GM12801 (cell line): ENCODE results near the gene C10orf120.

Experiments used
- TF ChIP-seq, protein P1 (sequence below): IDR thresholded peaks from one replicate; pipeline ENCODE4 v1.5.1; 2011; ENCODE audit warnings: control low read depth; ENCODE audit not compliant: insufficient read length; ENCODE audit errors: extremely low read depth

The C10orf120 gene

DNA sequence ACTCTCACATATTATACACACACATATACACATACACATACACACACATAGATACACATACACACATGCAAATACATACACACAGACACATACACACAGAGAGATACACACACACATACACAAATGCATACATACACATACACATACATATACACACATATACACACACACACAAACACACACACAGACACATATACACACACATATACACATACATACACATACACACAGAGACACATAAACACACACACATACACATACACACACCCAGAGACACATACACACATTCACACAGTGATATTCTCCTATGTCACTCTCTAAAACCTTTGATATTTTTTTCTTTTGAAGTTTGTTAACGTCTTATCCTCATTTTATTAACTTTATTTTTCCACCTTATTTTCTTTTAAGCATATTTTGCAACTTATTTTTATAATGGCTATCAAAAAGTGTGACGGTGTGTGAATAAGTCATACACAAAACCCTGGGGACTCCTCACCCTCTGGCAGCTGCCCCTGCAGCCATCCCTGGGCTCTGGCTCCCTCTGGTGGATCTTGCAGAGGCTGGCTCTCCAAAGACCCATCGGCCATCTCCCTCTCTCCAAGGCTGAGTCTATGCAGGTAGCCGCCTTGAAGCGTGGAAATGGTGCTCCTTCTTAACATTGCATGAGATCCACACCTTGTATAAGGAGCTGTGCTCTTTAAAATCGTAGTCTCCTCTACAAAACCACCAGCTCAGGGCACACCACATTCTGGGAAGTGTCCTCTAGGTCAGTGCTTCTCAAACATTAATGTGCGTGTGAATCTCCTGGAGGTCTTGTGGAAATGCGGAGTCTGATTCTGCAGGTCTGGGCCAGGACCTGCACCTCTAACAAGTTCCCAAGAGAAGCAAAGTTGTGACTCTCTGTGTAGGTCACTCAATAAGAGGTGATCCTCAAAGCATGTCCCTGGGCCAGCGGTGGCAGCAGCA, 4.1 kb upstream of the C10orf120 start:
- TF ChIP-seq, protein P1, sequence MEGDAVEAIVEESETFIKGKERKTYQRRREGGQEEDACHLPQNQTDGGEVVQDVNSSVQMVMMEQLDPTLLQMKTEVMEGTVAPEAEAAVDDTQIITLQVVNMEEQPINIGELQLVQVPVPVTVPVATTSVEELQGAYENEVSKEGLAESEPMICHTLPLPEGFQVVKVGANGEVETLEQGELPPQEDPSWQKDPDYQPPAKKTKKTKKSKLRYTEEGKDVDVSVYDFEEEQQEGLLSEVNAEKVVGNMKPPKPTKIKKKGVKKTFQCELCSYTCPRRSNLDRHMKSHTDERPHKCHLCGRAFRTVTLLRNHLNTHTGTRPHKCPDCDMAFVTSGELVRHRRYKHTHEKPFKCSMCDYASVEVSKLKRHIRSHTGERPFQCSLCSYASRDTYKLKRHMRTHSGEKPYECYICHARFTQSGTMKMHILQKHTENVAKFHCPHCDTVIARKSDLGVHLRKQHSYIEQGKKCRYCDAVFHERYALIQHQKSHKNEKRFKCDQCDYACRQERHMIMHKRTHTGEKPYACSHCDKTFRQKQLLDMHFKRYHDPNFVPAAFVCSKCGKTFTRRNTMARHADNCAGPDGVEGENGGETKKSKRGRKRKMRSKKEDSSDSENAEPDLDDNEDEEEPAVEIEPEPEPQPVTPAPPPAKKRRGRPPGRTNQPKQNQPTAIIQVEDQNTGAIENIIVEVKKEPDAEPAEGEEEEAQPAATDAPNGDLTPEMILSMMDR = no peak

DNA sequence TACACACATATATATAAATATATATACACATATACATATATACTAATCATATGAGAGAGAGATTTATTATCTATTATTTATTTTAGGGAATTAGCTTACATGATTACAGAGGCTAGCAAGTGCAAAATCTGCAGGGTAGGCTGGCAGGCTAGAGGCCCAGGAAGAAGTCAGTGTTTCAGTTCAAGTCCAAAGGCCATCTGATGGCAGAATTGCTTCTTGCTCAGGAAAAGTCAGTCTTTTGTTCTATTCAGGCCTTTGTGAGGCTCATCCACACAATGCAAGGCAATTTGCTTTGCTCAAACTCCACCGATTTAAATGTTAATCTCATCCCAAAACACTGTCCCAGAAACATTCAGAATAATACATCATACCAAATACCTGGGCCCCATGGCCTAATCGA, 2.6 kb upstream of the C10orf120 start:
- TF ChIP-seq, protein P1 = no peak

GRCh38 chr10:122701652-122702051, 2.0 kb upstream of the C10orf120 start:
- TF ChIP-seq, protein P1 = no peak

DNA sequence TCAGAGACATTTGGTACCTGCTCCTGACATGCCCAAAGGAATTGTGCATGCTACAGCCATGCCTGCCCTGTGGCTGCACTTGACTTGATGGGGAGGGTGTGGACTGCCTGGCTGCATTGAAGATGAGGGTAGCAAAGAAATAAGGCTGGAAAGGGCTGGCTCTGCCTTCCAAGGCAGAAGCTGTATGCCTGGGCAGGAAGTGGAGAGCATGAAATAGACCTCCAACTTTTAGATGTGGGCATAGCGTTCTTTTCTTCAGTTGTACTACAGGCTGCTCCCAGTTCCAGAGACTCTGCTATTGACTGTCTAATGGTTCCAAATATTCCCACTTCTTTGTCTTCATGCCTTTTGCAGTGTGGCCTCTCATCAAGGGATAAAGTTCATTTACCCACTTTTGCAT, 3.0 kb downstream of the C10orf120 start:
- TF ChIP-seq, protein P1 = no peak

DNA sequence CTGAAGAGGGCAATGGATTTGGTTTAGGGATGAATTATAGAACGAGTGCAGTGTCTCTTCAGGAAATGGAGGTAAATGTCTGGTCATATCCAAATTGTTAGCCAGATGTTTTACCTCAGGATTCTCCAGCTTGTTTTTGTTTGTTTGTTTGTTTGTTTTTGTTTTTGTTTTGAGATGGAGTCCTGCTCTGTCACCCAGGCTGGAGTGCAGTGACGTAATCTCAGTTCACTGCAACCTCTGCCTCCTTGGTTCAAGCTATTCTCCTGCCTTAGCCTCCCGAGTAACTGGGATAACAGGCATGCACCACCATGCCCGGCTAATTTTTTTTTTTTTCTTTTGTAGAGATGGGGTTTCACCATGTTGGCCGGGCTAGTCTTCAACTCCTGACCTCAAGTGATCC, 6.9 kb downstream of the C10orf120 start:
- TF ChIP-seq, protein P1 = no peak

GRCh38 chr10:122689146-122689820, 10.4 kb downstream of the C10orf120 start:
- TF ChIP-seq, protein P1 = no peak

- TF ChIP-seq, protein P1 = no peak
These were observed 11.2 kb downstream of the C10orf120 start for GRCh38 chr10:122688293-122688989.
